ENCODE results near the gene CDKN2D. TPM values are rescaled to one million over a fixed set of nuclear protein-coding genes. Genes with fewer than 3 reads are reported as not detected.

CDKN2D gene
- total RNA-seq, 2 experiments from 2014 or later = 22.4 to 26.6 TPM

DNA sequence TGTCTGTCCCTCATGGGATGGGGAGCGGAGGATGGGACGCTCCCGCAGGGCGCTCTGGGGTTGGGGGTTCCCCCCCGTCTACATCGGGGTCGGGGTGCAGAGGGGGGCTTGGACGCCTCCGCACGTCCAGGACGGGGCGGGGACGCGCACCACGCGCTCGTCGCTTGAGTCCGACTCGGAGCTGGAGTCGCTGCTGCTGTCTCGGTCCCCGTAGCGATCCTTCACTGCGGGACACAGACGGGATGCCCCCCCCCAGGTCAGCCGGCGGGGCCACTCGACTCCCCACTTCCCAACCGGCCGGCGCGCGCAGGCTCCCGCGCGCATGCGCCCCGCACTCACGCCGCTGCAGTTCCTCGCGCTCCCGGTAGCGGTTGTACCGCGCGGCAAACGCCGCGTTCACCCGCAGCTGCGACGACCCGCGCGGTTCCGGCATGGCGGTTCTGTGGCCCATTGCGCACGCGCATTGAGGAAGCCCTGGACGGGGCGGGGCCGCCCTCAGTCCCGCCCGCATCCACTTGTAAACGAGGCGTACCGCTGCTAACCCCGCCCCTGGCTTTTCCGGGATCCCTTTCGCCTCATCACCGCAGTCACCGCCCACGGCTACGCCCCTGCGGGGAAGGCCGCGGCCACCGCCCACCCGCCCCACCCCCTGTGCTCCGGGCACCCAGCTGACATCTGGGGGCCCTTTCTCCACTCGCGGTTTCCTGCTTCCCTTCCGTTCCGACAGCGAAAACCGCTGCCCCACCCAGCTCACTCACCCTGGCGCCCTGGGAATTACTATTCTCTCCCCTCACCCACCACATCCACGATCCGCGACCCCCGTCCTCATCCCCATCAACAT, 3.0 kb downstream of the CDKN2D start, which contains the start of gene KRI1:
TSS of gene KRI1 (minus strand) at position 444 of the 841 bp plus-strand sequence. CDS start at position 433, 11 bp downstream.
- ChIA-PET CTCF (ENCODE audit: unreplicated experiment) (interaction anchor here (1.0 kb wide), 1 partner anchor 12 kb away, joined by 5 read pairs; no protein-coding TSS in a partner anchor), POLR2A (interaction anchor here (0.7 to 1.0 kb wide), 3 partner anchors 12 to 185 kb away, joined by 3 to 4 read pairs (median 3); partner anchors contain the start of gene TYK2)
- intact Hi-C loops (cut with micrococcal nuclease; ENCODE audit: unreplicated experiment) = loop anchor here (1.0 to 10.0 kb wide), 6 partner anchors 11 to 309 kb away; partner anchors contain the start of genes CARM1, ICAM3, ILF3 and RAVER1
- BruUV-seq (replicated peaks) = no TSS peak
- Histone ChIP-seq H3K4me2 (ENCODE audit: low read length) (peak within 1 kb of the TSS; percentile 89), H4K20me1 (ENCODE audit: insufficient read depth, low read length) (no peaks in the 10 kb centered on the region), H3K27ac (ENCODE audit: low read depth, low read length, poor library complexity, severe bottlenecking) (peak within 1 kb of the TSS; percentile 81), H3K9me3 (ENCODE audit: low read length) (no peaks in the 10 kb centered on the region), H3K79me2 (ENCODE audit: insufficient read depth, low read depth, low read length) (peaks cover 31% of the 10 kb centered on the region), H3K36me3 (ENCODE audit: insufficient read depth, low read length) (peaks cover 31% of the 10 kb centered on the region), H3K4me3 (ENCODE audit: low read depth, low read length, poor library complexity, severe bottlenecking) (peak within 1 kb of the TSS; percentile 94), H2AFZ (ENCODE audit: low read length) (peak within 1 kb of the TSS; percentile 44; the same call in 1 of the 2 replicates), H3K4me1 (ENCODE audit: insufficient read depth, low read length, poor library complexity, severe bottlenecking) (peaks cover 33% of the 10 kb centered on the region), H3K9me2 (ENCODE audit: insufficient read depth, low read length) (no peaks in the 10 kb centered on the region)
- DNase-seq (ENCODE audit: low spot score) = peak; percentile 99
- TF ChIP-seq, protein P1, sequence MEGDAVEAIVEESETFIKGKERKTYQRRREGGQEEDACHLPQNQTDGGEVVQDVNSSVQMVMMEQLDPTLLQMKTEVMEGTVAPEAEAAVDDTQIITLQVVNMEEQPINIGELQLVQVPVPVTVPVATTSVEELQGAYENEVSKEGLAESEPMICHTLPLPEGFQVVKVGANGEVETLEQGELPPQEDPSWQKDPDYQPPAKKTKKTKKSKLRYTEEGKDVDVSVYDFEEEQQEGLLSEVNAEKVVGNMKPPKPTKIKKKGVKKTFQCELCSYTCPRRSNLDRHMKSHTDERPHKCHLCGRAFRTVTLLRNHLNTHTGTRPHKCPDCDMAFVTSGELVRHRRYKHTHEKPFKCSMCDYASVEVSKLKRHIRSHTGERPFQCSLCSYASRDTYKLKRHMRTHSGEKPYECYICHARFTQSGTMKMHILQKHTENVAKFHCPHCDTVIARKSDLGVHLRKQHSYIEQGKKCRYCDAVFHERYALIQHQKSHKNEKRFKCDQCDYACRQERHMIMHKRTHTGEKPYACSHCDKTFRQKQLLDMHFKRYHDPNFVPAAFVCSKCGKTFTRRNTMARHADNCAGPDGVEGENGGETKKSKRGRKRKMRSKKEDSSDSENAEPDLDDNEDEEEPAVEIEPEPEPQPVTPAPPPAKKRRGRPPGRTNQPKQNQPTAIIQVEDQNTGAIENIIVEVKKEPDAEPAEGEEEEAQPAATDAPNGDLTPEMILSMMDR (conservative IDR thresholded peaks at IDR 0.05; ENCODE audit: low read length) = peak; percentile 52
- no peak for TF ChIP-seq EZH2phosphoT487 (IDR thresholded peaks at IDR 0.05; ENCODE audit: borderline replicate concordance, low read depth, low read length)

- peak overlapping the region; percentile 81 for H3K27ac ChIP-seq (ENCODE audit: low read depth, low read length, poor library complexity, severe bottlenecking)
- H2AFZ ChIP-seq (ENCODE audit: low read length) = peak overlapping the region; percentile 44; the same call in 1 of the 2 replicates
- BruUV-seq (replicated peaks) = no TSS peak
- H3K9me2 ChIP-seq (ENCODE audit: insufficient read depth, low read length) = no peaks in the 10 kb centered on the region
- TF ChIP-seq, protein P1 (conservative IDR thresholded peaks at IDR 0.05; ENCODE audit: low read length) = peak; percentile 77
- no peak for TF ChIP-seq EZH2phosphoT487 (IDR thresholded peaks at IDR 0.05; ENCODE audit: borderline replicate concordance, low read depth, low read length)
- ChIA-PET POLR2A (interaction anchor here (0.6 to 1.0 kb wide), 2 partner anchors 11 to 14 kb away, joined by 3 read pairs; no protein-coding TSS in a partner anchor), CTCF (ENCODE audit: unreplicated experiment) (interaction anchor here (1.0 kb wide), 1 partner anchor 11 kb away, joined by 5 read pairs; no protein-coding TSS in a partner anchor)
- no peaks in the 10 kb centered on the region for H3K9me3 ChIP-seq (ENCODE audit: low read length)
- DNase-seq (ENCODE audit: low spot score) = peak; percentile 82
- H4K20me1 ChIP-seq (ENCODE audit: insufficient read depth, low read length) = no peaks in the 10 kb centered on the region
- peaks cover 38% of the 10 kb centered on the region for H3K36me3 ChIP-seq (ENCODE audit: insufficient read depth, low read length)
- H3K79me2 ChIP-seq (ENCODE audit: insufficient read depth, low read depth, low read length) = peaks cover 31% of the 10 kb centered on the region
- intact Hi-C loops (cut with micrococcal nuclease; ENCODE audit: unreplicated experiment) = loop anchor here (1.0 to 10.0 kb wide), 6 partner anchors 11 to 310 kb away; partner anchors contain the start of genes CARM1, ICAM3, ILF3 and RAVER1
- H3K4me1 ChIP-seq (ENCODE audit: insufficient read depth, low read length, poor library complexity, severe bottlenecking) = peaks cover 33% of the 10 kb centered on the region
- H3K4me3 ChIP-seq (ENCODE audit: low read depth, low read length, poor library complexity, severe bottlenecking) = peak overlapping the region; percentile 94
- peak overlapping the region; percentile 82 for H3K4me2 ChIP-seq (ENCODE audit: low read length)
Observed at GRCh38 chr19:10565028-10565566, 3.7 kb downstream of the CDKN2D start.
